GM10266 (cell line): ENCODE data around the gene DCD.

ENCODE experiments used
- DNase-seq: peaks from one replicate; pipeline ENCODE4 v3.0.0; 2012; ENCODE audit errors: extremely low spot score
- CTCF ChIP-seq: IDR thresholded peaks from 2 replicates; pipeline ENCODE4 v1.5.1; 2012; ENCODE audit warnings: mild to moderate bottlenecking, low read depth; ENCODE audit not compliant: control insufficient read depth, insufficient read depth; ENCODE audit errors: missing control alignments

DCD gene

GRCh38 chr12:54662026-54662425 is 13.9 kb upstream of the DCD start:
- TF ChIP-seq CTCF: no peak
- no peak for DNase-seq

- no peak for TF ChIP-seq CTCF
- no peak for DNase-seq
These were observed 12.9 kb upstream of the DCD start for GRCh38 chr12:54661048-54661447.

- no peak for TF ChIP-seq CTCF
- no peak for DNase-seq
These were observed 12.3 kb upstream of the DCD start for GRCh38 chr12:54660320-54660962.

- peak; percentile 61 for DNase-seq
- peak; percentile 71 for TF ChIP-seq CTCF
These were observed 10.4 kb upstream of the DCD start for GRCh38 chr12:54658306-54659264.

GRCh38 chr12:54657105-54657607 is 9.0 kb upstream of the DCD start:
- no peak for DNase-seq

GRCh38 chr12:54654926-54655325 is 6.8 kb upstream of the DCD start:
- TF ChIP-seq CTCF: no peak
- no peak for DNase-seq

More at GRCh38 chr12:54657105-54657607, 9.0 kb upstream of the DCD start:
- no peak for TF ChIP-seq CTCF

- no peak for DNase-seq
- no peak for TF ChIP-seq CTCF
These were observed 4.9 kb upstream of the DCD start for GRCh38 chr12:54653025-54653424.
